RPMI8226 (cell line): Measurements from ENCODE around the gene SPO11.

Experiments
- DNase-seq: peaks from one replicate; pipeline ENCODE4 v3.0.0-alpha.2; 2015

SPO11 gene

DNA sequence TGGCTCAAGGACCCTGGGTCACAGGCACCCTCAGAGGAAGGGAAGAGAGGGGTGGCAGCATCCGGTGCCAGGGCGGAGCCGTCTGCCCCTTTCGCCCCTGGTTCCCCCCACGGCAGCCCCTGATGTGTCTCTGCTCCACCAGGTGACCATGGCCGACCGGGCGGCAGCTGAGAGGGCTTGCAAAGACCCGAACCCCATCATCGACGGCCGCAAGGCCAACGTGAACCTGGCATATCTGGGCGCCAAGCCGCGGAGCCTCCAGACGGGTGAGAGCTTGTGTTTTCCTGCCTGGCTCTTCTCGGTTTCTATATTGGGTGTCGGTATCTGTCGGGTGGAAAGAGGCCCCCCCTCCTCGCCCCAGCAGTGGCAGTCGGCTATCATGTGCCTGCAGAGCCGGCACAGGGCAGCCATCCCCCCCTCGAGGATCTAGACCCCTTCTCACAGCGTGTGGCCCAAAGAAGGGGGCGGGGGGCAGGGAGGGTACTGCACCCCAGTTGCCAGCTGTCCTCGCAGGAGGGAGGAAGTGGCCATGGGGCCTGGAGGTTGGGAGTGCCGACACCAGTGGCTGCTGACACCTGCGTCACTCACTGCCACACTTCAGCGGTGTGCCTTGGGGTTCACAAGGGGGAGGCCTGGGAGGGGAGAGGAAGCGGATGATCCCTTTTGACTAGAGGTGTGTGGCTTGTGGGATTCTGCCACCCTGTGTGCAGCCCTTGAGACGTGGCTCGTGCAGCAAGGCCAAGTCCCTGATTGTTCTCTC lies 63.1 kb downstream of the SPO11 start:
- peak; percentile 80 for DNase-seq
